Smooth muscle cell of the coronary artery (primary cell): ENCODE measurements around the gene PDHA2. TPM values are rescaled to one million over a fixed set of nuclear protein-coding genes. Genes with fewer than 3 reads are reported as not detected.

Source experiments
- total RNA-seq: library from RNA; depleted of rRNA; stranded (reverse); fragments of >200 nt; gene quantifications from 2 replicates; pipeline ENCODE4 v1.2.3, GENCODE V29; 2014; ENCODE audit warnings: low replicate concordance

The PDHA2 gene
- total RNA-seq, result not detected in 2 replicates

DNA sequence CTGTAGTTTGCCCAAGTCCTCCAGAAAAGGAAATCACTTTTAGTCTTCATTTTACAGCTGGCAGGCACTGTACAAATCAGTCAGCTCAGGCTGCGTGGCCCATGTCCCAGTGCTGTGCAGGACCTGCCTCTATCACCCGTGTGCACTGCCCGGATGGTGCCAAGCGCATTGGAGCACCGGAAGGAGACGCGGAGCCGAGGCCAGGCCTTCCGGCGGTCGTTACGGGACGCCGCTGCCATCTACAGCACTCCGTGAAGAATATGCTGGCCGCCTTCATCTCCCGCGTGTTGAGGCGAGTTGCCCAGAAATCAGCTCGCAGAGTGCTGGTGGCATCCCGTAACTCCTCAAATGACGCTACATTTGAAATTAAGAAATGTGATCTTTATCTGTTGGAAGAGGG, at the start of gene PDHA2:
TSS of gene PDHA2 (plus strand) at position 203 of the 400 bp plus-strand sequence. CDS start at position 261, 58 bp downstream.

